ENCODE data around the gene CHN1. TPM values are rescaled to one million over a fixed set of nuclear protein-coding genes. Genes with fewer than 3 reads are reported as not detected.

CHN1 gene
- total RNA-seq, 5 donors from 2014 or later (not counting 1 experiment from before 2014, with no cell fraction given), result 1.4 to 3.2 (median 3.0) TPM

- no peak overlapping the region for H3K27ac Mint-ChIP-seq
- ChIA-PET POLR2A (interaction anchor here (1.1 to 1.3 kb wide), 2 partner anchors 11 kb away, joined by 3 to 5 read pairs; no protein-coding TSS in a partner anchor), CTCF (no interaction called here)
- Histone ChIP-seq H3K27me3 (replicated peaks in 1 of 2; ENCODE audit: control insufficient read depth in 2 of 2, extremely low read depth in 1 of 2, insufficient read depth in 2 of 2, low read length in 1 of 2) (no peaks in the 10 kb centered on the region), H3K36me3 (ENCODE audit: control insufficient read depth in 2 of 2, extremely low read depth in 1 of 2, insufficient read depth in 1 of 2, low read length in 1 of 2) (no peaks in the 10 kb centered on the region), H3K4me1 (ENCODE audit: control insufficient read depth in 1 of 2, extremely low read depth in 1 of 2, insufficient read depth in 2 of 2, low read length in 2 of 2) (peaks cover 0 to 15% of the 10 kb centered on the region in 2 experiments), H3K9me3 (no peaks in the 10 kb centered on the region), H3K27ac (ENCODE audit: low read length) (no peak overlapping the region), H3K4me3 (ENCODE audit: control insufficient read depth in 1 of 2, extremely low read depth in 1 of 2, low read length in 1 of 2) (no peak overlapping the region)
- H3K36me3 Mint-ChIP-seq, result no peaks in the 10 kb centered on the region
- no peaks in the 10 kb centered on the region for H3K9me3 Mint-ChIP-seq
- peaks cover 9 to 15% (median 9%) of the 10 kb centered on the region in 3 donors for H3K4me1 Mint-ChIP-seq
- ATAC-seq (replicated peaks in 1 of 4) (no peak), DNase-seq (no peak)
- no peak overlapping the region for H3K4me3 Mint-ChIP-seq
- H3K27me3 Mint-ChIP-seq, result peaks cover 1 to 15% of the 10 kb centered on the region in 2 donors
Observed at GRCh38 chr2:174972924-174973323, 32.3 kb downstream of the CHN1 start.

- no peak for ATAC-seq (replicated peaks in 1 of 4)
Observed at GRCh38 chr2:174971868-174972781, 33.1 kb downstream of the CHN1 start.

GRCh38 chr2:174970092-174970491, 35.1 kb downstream of the CHN1 start:
- Mint-ChIP-seq H3K4me3 (no peak overlapping the region), H3K27ac (no peak overlapping the region), H3K9me3 (no peaks in the 10 kb centered on the region), H3K36me3 (no peaks in the 10 kb centered on the region), H3K27me3 (peaks cover 5 to 12% of the 10 kb centered on the region in 2 donors), H3K4me1 (peaks cover 7 to 10% (median 9%) of the 10 kb centered on the region in 3 donors)
- H3K27me3 ChIP-seq (replicated peaks in 1 of 2; ENCODE audit: control insufficient read depth in 2 of 2, extremely low read depth in 1 of 2, insufficient read depth in 2 of 2, low read length in 1 of 2), result no peaks in the 10 kb centered on the region
- ChIA-PET POLR2A (interaction anchor here in 1 of 2 donors (0.5 kb wide), 1 partner anchor 42 kb away, joined by 4 read pairs; no protein-coding TSS in a partner anchor), CTCF (no interaction called here)
- no peak overlapping the region for H3K4me3 ChIP-seq (ENCODE audit: control insufficient read depth in 1 of 2, extremely low read depth in 1 of 2, low read length in 1 of 2)
- no peaks in the 10 kb centered on the region for H3K9me3 ChIP-seq
- DNase-seq (no peak), ATAC-seq (replicated peaks in 1 of 4) (no peak)
- H3K36me3 ChIP-seq (ENCODE audit: control insufficient read depth in 2 of 2, extremely low read depth in 1 of 2, insufficient read depth in 1 of 2, low read length in 1 of 2), result no peaks in the 10 kb centered on the region
- WGBS (ENCODE audit: insufficient coverage), result no CpG with 5 or more reads among the region's 1 CpG
- H3K4me1 ChIP-seq (ENCODE audit: control insufficient read depth in 1 of 2, extremely low read depth in 1 of 2, insufficient read depth in 2 of 2, low read length in 2 of 2), result peaks cover 0 to 18% of the 10 kb centered on the region in 2 experiments
- no peak overlapping the region for H3K27ac ChIP-seq (ENCODE audit: low read length)

More at GRCh38 chr2:174971868-174972781, 33.1 kb downstream of the CHN1 start:
- Histone ChIP-seq H3K9me3 (no peaks in the 10 kb centered on the region), H3K4me1 (ENCODE audit: control insufficient read depth in 1 of 2, extremely low read depth in 1 of 2, insufficient read depth in 2 of 2, low read length in 2 of 2) (peaks cover 0 to 15% of the 10 kb centered on the region in 2 experiments), H3K27me3 (replicated peaks in 1 of 2; ENCODE audit: control insufficient read depth in 2 of 2, extremely low read depth in 1 of 2, insufficient read depth in 2 of 2, low read length in 1 of 2) (no peaks in the 10 kb centered on the region), H3K27ac (ENCODE audit: low read length) (no peak overlapping the region), H3K36me3 (ENCODE audit: control insufficient read depth in 2 of 2, extremely low read depth in 1 of 2, insufficient read depth in 1 of 2, low read length in 1 of 2) (no peaks in the 10 kb centered on the region), H3K4me3 (ENCODE audit: control insufficient read depth in 1 of 2, extremely low read depth in 1 of 2, low read length in 1 of 2) (no peak overlapping the region)
- Mint-ChIP-seq H3K27me3 (peaks cover 4 to 15% of the 10 kb centered on the region in 2 donors), H3K4me1 (peaks cover 9 to 15% (median 9%) of the 10 kb centered on the region in 3 donors), H3K36me3 (no peaks in the 10 kb centered on the region), H3K9me3 (no peaks in the 10 kb centered on the region), H3K27ac (no peak overlapping the region), H3K4me3 (no peak overlapping the region)
- ChIA-PET POLR2A (interaction anchor here (1.1 to 1.3 kb wide), 2 partner anchors 11 to 12 kb away, joined by 3 to 5 read pairs; no protein-coding TSS in a partner anchor), CTCF (interaction anchor here in 1 of 2 donors (0.6 kb wide), 1 partner anchor 216 kb away, joined by 7 read pairs; no protein-coding TSS in a partner anchor)
- 81% methylated on average over 4 of the region's 7 CpGs for WGBS (ENCODE audit: insufficient coverage)
- DNase-seq, result no peak

GRCh38 chr2:174969091-174969734, 36.0 kb downstream of the CHN1 start:
- Histone ChIP-seq H3K4me1 (ENCODE audit: control insufficient read depth in 1 of 2, extremely low read depth in 1 of 2, insufficient read depth in 2 of 2, low read length in 2 of 2) (peaks cover 0 to 18% of the 10 kb centered on the region in 2 experiments), H3K27ac (ENCODE audit: low read length) (no peak overlapping the region), H3K36me3 (ENCODE audit: control insufficient read depth in 2 of 2, extremely low read depth in 1 of 2, insufficient read depth in 1 of 2, low read length in 1 of 2) (no peaks in the 10 kb centered on the region), H3K9me3 (no peaks in the 10 kb centered on the region), H3K27me3 (replicated peaks in 1 of 2; ENCODE audit: control insufficient read depth in 2 of 2, extremely low read depth in 1 of 2, insufficient read depth in 2 of 2, low read length in 1 of 2) (no peaks in the 10 kb centered on the region), H3K4me3 (ENCODE audit: control insufficient read depth in 1 of 2, extremely low read depth in 1 of 2, low read length in 1 of 2) (no peak overlapping the region)
- ChIA-PET CTCF (no interaction called here), POLR2A (interaction anchor here (0.5 to 0.6 kb wide), 2 partner anchors 22 to 73 kb away, joined by 4 read pairs; no protein-coding TSS in a partner anchor)
- no peak overlapping the region for H3K27ac Mint-ChIP-seq
- H3K36me3 Mint-ChIP-seq, result no peaks in the 10 kb centered on the region
- peak in 2 of 35 experiments; percentile 0 to 16 for DNase-seq
- 21% methylated on average over 6 of the region's 6 CpGs for WGBS (ENCODE audit: insufficient coverage)
- H3K9me3 Mint-ChIP-seq, result no peaks in the 10 kb centered on the region
- peaks cover 7 to 9% (median 9%) of the 10 kb centered on the region in 3 donors for H3K4me1 Mint-ChIP-seq
- peak in 3 of 4 experiments; percentile 40 to 84 (median 45) for ATAC-seq (replicated peaks in 1 of 4)
- peak overlapping the region in 1 of 3 donors; percentile 36 for H3K4me3 Mint-ChIP-seq
- H3K27me3 Mint-ChIP-seq, result peaks cover 5 to 12% of the 10 kb centered on the region in 2 donors

GRCh38 chr2:174967691-174968260, 37.4 kb downstream of the CHN1 start:
- Mint-ChIP-seq H3K9me3 (no peaks in the 10 kb centered on the region), H3K4me1 (peaks cover 7 to 9% (median 9%) of the 10 kb centered on the region in 3 donors)
- no CpG with 5 or more reads among the region's 3 CpGs for WGBS (ENCODE audit: insufficient coverage)

GRCh38 chr2:174967086-174967485, 38.1 kb downstream of the CHN1 start:
- Mint-ChIP-seq H3K27ac (no peak overlapping the region), H3K4me1 (peaks cover 7 to 9% (median 9%) of the 10 kb centered on the region in 3 donors), H3K9me3 (no peaks in the 10 kb centered on the region), H3K36me3 (no peaks in the 10 kb centered on the region), H3K4me3 (no peak overlapping the region), H3K27me3 (peaks cover 4 to 5% of the 10 kb centered on the region in 2 donors)
- H3K36me3 ChIP-seq (ENCODE audit: control insufficient read depth in 2 of 2, extremely low read depth in 1 of 2, insufficient read depth in 1 of 2, low read length in 1 of 2), result no peaks in the 10 kb centered on the region
- CTCF ChIA-PET, result no interaction called here
- H3K4me3 ChIP-seq (ENCODE audit: control insufficient read depth in 1 of 2, extremely low read depth in 1 of 2, low read length in 1 of 2), result no peak overlapping the region
- ATAC-seq (replicated peaks in 1 of 4) (no peak), DNase-seq (no peak)
- POLR2A ChIA-PET, result no interaction called here
- peaks cover 0 to 18% of the 10 kb centered on the region in 2 experiments for H3K4me1 ChIP-seq (ENCODE audit: control insufficient read depth in 1 of 2, extremely low read depth in 1 of 2, insufficient read depth in 2 of 2, low read length in 2 of 2)
- no peak overlapping the region for H3K27ac ChIP-seq (ENCODE audit: low read length)
- no peaks in the 10 kb centered on the region for H3K27me3 ChIP-seq (replicated peaks in 1 of 2; ENCODE audit: control insufficient read depth in 2 of 2, extremely low read depth in 1 of 2, insufficient read depth in 2 of 2, low read length in 1 of 2)
- no peaks in the 10 kb centered on the region for H3K9me3 ChIP-seq
- no CpG with 5 or more reads among the region's 6 CpGs for WGBS (ENCODE audit: insufficient coverage)

More at GRCh38 chr2:174967691-174968260, 37.4 kb downstream of the CHN1 start:
- peaks cover 5 to 7% of the 10 kb centered on the region in 2 donors for H3K27me3 Mint-ChIP-seq
- ATAC-seq (replicated peaks in 1 of 4), result no peak
- H3K4me3 ChIP-seq (ENCODE audit: control insufficient read depth in 1 of 2, extremely low read depth in 1 of 2, low read length in 1 of 2), result no peak overlapping the region
- H3K36me3 Mint-ChIP-seq, result no peaks in the 10 kb centered on the region
- no peaks in the 10 kb centered on the region for H3K36me3 ChIP-seq (ENCODE audit: control insufficient read depth in 2 of 2, extremely low read depth in 1 of 2, insufficient read depth in 1 of 2, low read length in 1 of 2)
- no peaks in the 10 kb centered on the region for H3K27me3 ChIP-seq (replicated peaks in 1 of 2; ENCODE audit: control insufficient read depth in 2 of 2, extremely low read depth in 1 of 2, insufficient read depth in 2 of 2, low read length in 1 of 2)
- no peak overlapping the region for H3K27ac ChIP-seq (ENCODE audit: low read length)
- no peak for DNase-seq
- peaks cover 0 to 18% of the 10 kb centered on the region in 2 experiments for H3K4me1 ChIP-seq (ENCODE audit: control insufficient read depth in 1 of 2, extremely low read depth in 1 of 2, insufficient read depth in 2 of 2, low read length in 2 of 2)
- H3K4me3 Mint-ChIP-seq, result no peak overlapping the region
- no peaks in the 10 kb centered on the region for H3K9me3 ChIP-seq
- ChIA-PET POLR2A (no interaction called here), CTCF (interaction anchor here in 1 of 2 donors (0.6 kb wide), 2 partner anchors 268 to 1245 kb away, joined by 3 to 4 read pairs; no protein-coding TSS in a partner anchor)
- H3K27ac Mint-ChIP-seq, result no peak overlapping the region
